Thyroid gland (tissue), 4 donors: ENCODE data around the gene C17orf107.

ENCODE experiments used
- CTCF ChIP-seq, 6 experiments: fragments of 200-600 bp in 3 of 6; fragments of 450-650 bp in 3 of 6; sonication (generic) in 3 of 6; IDR thresholded peaks; one replicate each; pipeline ENCODE4 v1.5.1; 2016 to 2019; ENCODE audit warnings: antibody characterized with exemption in 6 of 6, mild to moderate bottlenecking in 2 of 6, inconsistent platforms in 1 of 6, moderate library complexity in 1 of 6
- POLR2A ChIP-seq, 2 donors: fragments of 450-650 bp; IDR thresholded peaks; one replicate each; pipeline ENCODE4 v1.6.1; 2017; ENCODE audit warnings: antibody characterized with exemption in 2 of 2, mild to moderate bottlenecking in 2 of 2, moderate library complexity in 1 of 2

GRCh38 chr17:4877089-4877488 lies 22.2 kb upstream of the C17orf107 start:
- TF ChIP-seq POLR2A (IDR thresholded peaks at IDR 0.05), result no peak
- TF ChIP-seq CTCF (IDR thresholded peaks at IDR 0.05), result no peak
